HTERT RPE-1 (cell line): ENCODE data around the gene TACC2.
"Not testable (repeated sequence)": the region's sequence is repeated elsewhere in the genome, so short reads cannot be mapped to it uniquely, and the experiment has no call there.

Experiments
- in situ Hi-C: fragments of 300-500 bp; cut with MboI; formaldehyde crosslinking; loops from 4 replicates; pipeline ENCODE4 v1.14.3; 2020; ENCODE audit warnings: low sequenced_read_pairs

TACC2 gene

GRCh38 chr10:121976607-121977006 lies 12.4 kb upstream of the TACC2 start:
- in situ Hi-C loops, result no loop called here

- in situ Hi-C loops, result no loop called here
Measured at GRCh38 chr10:121978511-121978910, 10.5 kb upstream of the TACC2 start.

GRCh38 chr10:121981346-121981745 lies 7.6 kb upstream of the TACC2 start:
- in situ Hi-C loops, result no loop called here

GRCh38 chr10:121983852-121984251 lies 5.1 kb upstream of the TACC2 start:
- in situ Hi-C loops, result no loop called here

- in situ Hi-C loops, result no loop called here
Measured at GRCh38 chr10:121984463-121984862, 4.5 kb upstream of the TACC2 start.

GRCh38 chr10:121990015-121990677 lies 1.2 kb downstream of the TACC2 start:
- in situ Hi-C loops, result no loop called here

GRCh38 chr10:121991727-121992126 lies 2.8 kb downstream of the TACC2 start:
- in situ Hi-C loops, result not testable (repeated sequence)

GRCh38 chr10:121994429-121994941 lies 5.5 kb downstream of the TACC2 start:
- in situ Hi-C loops, result no loop called here

- in situ Hi-C loops, result no loop called here
Measured at GRCh38 chr10:121998462-121998861, 9.5 kb downstream of the TACC2 start.

GRCh38 chr10:121999301-121999700 lies 10.3 kb downstream of the TACC2 start:
- in situ Hi-C loops, result no loop called here

- in situ Hi-C loops, result no loop called here
Measured at GRCh38 chr10:122001698-122002097, 12.7 kb downstream of the TACC2 start.

GRCh38 chr10:122007415-122007814 lies 18.5 kb downstream of the TACC2 start:
- in situ Hi-C loops, result no loop called here

- in situ Hi-C loops, result no loop called here
Measured at GRCh38 chr10:122010405-122011050, 21.6 kb downstream of the TACC2 start.

GRCh38 chr10:122012731-122013130 lies 23.8 kb downstream of the TACC2 start:
- in situ Hi-C loops, result no loop called here

GRCh38 chr10:122013311-122013780 lies 24.4 kb downstream of the TACC2 start:
- in situ Hi-C loops, result no loop called here

GRCh38 chr10:122014652-122015248 lies 25.8 kb downstream of the TACC2 start:
- in situ Hi-C loops, result no loop called here

GRCh38 chr10:122017926-122018325 lies 29.0 kb downstream of the TACC2 start:
- in situ Hi-C loops, result not testable (repeated sequence)

- in situ Hi-C loops, result no loop called here
Measured at GRCh38 chr10:122018491-122018890, 29.5 kb downstream of the TACC2 start.

GRCh38 chr10:122018951-122019413 lies 30.0 kb downstream of the TACC2 start:
- in situ Hi-C loops, result no loop called here

GRCh38 chr10:122019414-122019975 lies 30.5 kb downstream of the TACC2 start:
- in situ Hi-C loops, result no loop called here

- in situ Hi-C loops, result no loop called here
Measured at GRCh38 chr10:122020226-122020625, 31.3 kb downstream of the TACC2 start.
